HG03159 (cell line): ENCODE measurements around the gene MT1A.
"Not testable (repeated sequence)": the region's sequence is repeated elsewhere in the genome, so short reads cannot be mapped to it uniquely, and the experiment has no call there.

ENCODE experiments used
- ATAC-seq: cut with Tn5 transposase; IDR thresholded peaks from one replicate; pipeline ENCODE4 v1.9.1; 2021; ENCODE audit warnings: mild to moderate bottlenecking, moderate library complexity; ENCODE audit not compliant: unreplicated experiment

MT1A gene

DNA sequence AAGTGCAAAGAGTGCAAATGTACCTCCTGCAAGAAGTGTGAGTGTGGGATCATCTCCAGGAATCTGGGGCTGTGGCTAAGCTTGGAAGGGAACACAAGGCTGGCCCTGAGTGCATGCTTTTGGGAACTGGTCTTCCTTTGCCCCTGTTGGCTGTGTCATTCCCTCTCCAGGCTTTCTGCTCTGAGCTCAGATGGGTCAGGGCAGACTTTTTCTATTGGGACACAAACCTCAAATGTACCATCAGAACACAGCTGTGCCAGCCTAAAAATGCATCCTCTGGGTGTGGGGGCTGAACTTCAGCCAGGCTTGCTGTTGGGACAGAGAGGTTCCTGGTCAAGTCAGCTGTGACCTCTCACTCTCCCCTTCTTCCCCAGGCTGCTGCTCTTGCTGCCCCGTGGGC is 14.1 kb downstream of the MT1A start:
- no peak for ATAC-seq

DNA sequence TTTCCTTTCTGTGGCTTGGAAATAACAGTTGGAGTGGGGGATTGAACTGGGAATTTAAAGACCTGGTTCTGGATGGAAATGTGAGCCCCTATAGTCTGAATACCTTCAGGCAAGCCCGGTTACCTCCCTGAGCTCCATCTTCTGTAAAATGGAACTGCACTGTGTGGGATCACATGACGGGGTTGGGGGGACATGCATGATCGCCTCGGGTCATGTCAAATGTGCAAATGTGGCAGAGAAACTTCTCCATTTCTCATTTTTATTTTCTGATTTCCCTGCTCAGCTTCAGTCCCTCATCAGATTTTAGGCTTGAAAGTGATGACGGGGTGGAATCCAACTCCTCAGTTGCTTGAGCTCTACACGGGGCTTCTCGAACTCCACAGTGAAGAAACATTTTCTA is 14.8 kb downstream of the MT1A start:
- no peak for ATAC-seq

DNA sequence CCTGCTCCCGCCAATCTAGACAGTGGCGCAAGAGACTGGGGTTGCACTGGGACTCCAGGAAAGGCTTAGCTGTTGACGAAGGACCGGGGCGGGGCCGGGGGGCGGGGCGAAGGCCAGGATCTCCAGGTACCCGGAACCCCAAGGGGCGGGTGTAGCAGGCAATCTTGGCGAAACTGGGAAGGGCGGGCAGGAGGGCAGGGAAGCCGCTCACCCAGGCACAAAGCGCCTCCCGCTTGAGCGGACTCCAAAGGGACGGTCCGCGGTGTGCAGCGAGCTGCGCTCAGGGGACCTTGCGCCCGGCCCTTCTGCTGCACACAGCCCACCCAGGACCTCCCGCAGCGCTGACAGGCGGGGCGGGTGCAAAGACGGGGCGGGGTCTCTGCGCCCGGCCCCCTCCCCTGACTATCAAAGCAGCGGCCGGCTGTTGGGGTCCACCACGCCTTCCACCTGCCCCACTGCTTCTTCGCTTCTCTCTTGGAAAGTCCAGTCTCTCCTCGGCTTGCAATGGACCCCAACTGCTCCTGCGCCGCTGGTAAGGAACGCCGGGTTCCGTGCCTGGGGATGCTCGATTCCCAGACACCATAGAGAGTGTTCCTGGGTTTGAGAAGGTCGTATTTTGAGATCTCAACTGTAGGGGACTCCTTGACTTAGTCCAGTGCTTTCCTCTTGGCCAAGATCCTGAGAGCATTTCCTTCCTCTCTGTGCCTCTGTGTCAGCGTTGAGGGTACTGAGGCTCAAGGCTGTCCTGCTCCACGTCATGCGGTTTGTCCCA is 19.3 kb downstream of the MT1A start, which contains the start of gene MT1F:
Gene MT1F (plus strand): TSS at position 405 of the 772 bp plus-strand sequence. CDS start 100 bp downstream, at position 505.
- ATAC-seq, result peak; percentile 57

DNA sequence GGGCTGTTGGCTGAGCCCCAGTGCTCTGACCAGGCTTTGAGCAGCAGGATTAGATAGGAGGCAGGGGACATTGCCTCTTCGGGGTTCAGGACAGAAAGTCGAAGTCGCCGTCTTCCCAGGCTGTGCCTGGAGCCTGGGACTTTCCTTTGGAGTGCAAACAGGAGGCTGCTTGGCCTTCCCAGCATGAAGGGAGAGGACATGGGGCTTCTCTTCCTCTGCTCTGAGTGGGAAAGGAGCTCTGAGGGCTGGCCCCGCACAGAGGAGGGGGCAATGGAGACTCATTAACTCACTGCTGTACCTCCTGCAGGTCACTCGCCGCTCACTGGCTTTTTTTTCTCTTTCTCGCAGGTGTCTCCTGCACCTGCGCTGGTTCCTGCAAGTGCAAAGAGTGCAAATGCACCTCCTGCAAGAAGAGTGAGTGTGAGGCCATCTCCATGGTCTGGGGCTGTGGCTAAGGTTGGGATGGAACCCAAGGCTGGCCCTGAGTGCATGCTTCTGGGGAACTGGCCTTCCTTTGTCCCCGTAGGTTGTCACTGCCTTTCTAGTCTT is 19.9 kb downstream of the MT1A start:
- no peak for ATAC-seq

- no peak for ATAC-seq
Measured at GRCh38 chr16:56662357-56663354, 24.2 kb downstream of the MT1A start.

DNA sequence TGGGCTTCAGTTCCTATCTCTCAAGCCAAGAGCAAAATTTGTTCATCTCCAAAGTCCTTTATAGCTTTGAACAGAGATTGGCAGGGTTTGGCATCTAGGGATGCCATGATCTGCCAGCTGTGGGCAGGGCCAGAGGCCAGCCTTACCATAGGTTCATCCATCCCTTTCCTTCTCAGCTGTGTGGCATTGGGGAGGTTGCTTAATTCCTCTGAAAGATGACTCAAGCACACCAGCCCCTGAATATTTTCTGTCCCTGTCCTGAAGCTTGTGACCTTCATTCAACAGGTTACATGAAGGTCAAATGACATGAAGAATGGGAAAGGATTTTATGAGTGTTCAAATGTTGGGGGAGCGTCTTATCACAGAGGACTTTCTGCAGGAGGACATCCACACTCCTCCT is 26.0 kb downstream of the MT1A start:
- ATAC-seq, result no peak

- not testable (repeated sequence) for ATAC-seq
Measured at GRCh38 chr16:56665286-56666261, 27.1 kb downstream of the MT1A start.

DNA sequence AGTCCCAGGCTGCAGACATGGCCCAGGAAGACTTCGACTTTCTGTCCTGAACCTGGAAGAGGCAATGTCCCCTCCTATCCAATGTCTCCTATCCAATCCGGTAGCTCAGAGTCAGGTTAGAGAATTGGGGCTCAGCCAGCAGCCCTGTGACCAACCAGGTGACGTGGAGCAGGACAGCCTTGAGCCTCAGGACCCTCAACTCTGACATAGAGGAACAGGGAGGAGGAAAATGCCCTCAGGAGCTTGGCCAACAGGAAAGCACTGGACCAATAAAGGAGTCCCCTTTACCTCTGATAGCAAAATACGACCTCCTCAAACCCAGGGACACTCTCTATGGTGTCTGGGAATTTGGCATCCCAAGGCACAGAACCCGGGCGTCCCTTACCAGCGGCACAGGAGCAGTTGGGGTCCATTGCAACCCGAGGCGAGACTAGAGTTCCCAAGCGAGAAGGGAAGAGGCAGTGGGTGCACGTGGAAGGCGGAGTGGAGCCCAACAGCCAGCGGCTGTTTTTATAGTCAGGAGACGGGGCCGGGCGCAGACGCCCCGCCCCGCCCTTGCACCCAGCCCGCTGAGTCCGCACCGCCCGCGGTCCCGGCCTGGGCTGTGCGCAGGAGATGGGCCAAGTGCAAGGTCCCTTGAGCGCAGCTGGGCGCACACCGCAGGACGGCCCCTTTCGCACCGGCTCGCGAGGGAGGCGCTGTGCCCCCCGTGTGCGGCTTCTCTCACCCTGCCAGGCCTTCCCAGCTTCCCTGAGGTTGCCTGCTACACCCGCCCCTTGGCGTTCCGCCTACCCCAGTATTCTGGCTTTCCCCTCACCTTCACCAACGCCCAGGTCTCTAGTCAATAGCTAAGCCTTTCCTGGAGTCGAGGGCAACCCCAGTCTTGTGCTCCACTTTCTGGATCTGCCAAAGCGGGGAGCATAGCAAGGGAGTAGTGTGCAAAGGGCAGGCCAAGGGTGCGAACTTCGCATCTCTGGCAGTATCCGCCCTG is 29.4 kb downstream of the MT1A start, which contains the start of gene MT1G:
Gene MT1G (minus strand): TSS at position 485 of the 991 bp plus-strand sequence. CDS start 72 bp downstream, at position 413.
- no peak for ATAC-seq

GRCh38 chr16:56669005-56669839 is 30.8 kb downstream of the MT1A start, which contains the start of gene MT1H:
Gene MT1H, plus strand, starts transcription at chr16:56669814. Its CDS starts 71 bp downstream, at chr16:56669885.
- ATAC-seq, result no peak

- ATAC-seq, result no peak
Measured at GRCh38 chr16:56669840-56670619, 31.6 kb downstream of the MT1A start.

GRCh38 chr16:56670620-56670934 is 32.1 kb downstream of the MT1A start:
- no peak for ATAC-seq

- not testable (repeated sequence) for ATAC-seq
Measured at GRCh38 chr16:56671691-56672090, 33.2 kb downstream of the MT1A start.

- ATAC-seq, result not testable (repeated sequence)
Measured at GRCh38 chr16:56672171-56672570, 33.7 kb downstream of the MT1A start.

GRCh38 chr16:56672761-56673536 is 34.5 kb downstream of the MT1A start:
- no peak for ATAC-seq

GRCh38 chr16:56673921-56674320 is 35.5 kb downstream of the MT1A start:
- no peak for ATAC-seq

DNA sequence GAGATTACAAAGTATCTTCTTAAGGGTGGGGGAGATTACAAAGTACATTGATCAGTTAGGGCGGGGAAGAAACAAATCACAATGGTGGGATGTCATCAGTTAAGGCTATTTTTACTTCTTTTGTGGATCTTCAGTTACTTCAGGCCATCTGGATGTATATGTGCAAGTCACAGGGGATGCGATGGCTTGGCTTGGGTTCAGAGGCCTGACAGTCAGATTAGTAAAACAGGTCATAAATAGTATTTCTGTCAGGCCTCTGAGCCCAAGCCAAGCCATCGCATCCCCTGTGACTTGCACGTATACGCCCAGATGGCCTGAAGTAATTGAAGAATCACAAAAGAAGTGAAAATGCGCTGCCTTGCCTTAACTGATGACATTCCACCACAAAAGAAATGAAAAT is 36.1 kb downstream of the MT1A start:
- not testable (repeated sequence) for ATAC-seq
